ENCODE results near the gene ARHGAP10. TPM values are rescaled to one million over a fixed set of nuclear protein-coding genes. Genes with fewer than 3 reads are reported as not detected.

ARHGAP10 gene
- total RNA-seq, 1 experiment from 2014 or later, result 6.1 TPM

DNA sequence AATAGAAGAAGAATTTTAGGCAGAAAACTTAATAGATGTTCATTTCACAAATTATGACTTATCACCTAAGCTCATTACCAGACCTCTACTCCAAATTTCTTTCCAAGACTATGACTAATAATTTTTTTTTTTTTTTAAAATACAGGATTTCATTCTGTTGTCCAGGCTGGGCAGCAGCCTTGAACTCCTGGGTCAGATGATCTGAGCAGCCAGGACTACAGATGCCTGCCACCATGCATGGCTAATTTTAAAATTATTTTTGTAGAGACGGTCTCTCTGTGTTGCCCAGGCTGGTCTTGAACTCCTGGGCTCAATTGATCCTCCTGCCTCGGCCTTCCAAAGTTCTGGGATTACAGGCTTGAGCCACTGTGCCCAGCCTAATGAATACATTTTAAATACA is 119.2 kb downstream of the ARHGAP10 start:
- Mint-ChIP-seq H3K27ac (ENCODE audit: unreplicated experiment) (no peak overlapping the region), H3K27me3 (ENCODE audit: unreplicated experiment) (no peaks in the 10 kb centered on the region), H3K4me3 (ENCODE audit: low read depth, unreplicated experiment) (no peak overlapping the region), H3K9me3 (ENCODE audit: low read depth, unreplicated experiment) (no peaks in the 10 kb centered on the region), H3K36me3 (ENCODE audit: insufficient read depth, unreplicated experiment) (no peaks in the 10 kb centered on the region), H3K4me1 (ENCODE audit: low read depth, unreplicated experiment) (no peaks in the 10 kb centered on the region)
- CTCF ChIA-PET, result interaction anchor here (1.0 kb wide), 1 partner anchor 23 kb away, joined by 3 read pairs; no protein-coding TSS in a partner anchor
- no peak for DNase-seq
- TF ChIP-seq, protein P1, sequence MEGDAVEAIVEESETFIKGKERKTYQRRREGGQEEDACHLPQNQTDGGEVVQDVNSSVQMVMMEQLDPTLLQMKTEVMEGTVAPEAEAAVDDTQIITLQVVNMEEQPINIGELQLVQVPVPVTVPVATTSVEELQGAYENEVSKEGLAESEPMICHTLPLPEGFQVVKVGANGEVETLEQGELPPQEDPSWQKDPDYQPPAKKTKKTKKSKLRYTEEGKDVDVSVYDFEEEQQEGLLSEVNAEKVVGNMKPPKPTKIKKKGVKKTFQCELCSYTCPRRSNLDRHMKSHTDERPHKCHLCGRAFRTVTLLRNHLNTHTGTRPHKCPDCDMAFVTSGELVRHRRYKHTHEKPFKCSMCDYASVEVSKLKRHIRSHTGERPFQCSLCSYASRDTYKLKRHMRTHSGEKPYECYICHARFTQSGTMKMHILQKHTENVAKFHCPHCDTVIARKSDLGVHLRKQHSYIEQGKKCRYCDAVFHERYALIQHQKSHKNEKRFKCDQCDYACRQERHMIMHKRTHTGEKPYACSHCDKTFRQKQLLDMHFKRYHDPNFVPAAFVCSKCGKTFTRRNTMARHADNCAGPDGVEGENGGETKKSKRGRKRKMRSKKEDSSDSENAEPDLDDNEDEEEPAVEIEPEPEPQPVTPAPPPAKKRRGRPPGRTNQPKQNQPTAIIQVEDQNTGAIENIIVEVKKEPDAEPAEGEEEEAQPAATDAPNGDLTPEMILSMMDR (IDR thresholded peaks at IDR 0.05; ENCODE audit: unreplicated experiment), result no peak
- intact Hi-C loops (cut with micrococcal nuclease; ENCODE audit: unreplicated experiment), result no loop called here
- no TSS peak for BruUV-seq (replicated peaks)

DNA sequence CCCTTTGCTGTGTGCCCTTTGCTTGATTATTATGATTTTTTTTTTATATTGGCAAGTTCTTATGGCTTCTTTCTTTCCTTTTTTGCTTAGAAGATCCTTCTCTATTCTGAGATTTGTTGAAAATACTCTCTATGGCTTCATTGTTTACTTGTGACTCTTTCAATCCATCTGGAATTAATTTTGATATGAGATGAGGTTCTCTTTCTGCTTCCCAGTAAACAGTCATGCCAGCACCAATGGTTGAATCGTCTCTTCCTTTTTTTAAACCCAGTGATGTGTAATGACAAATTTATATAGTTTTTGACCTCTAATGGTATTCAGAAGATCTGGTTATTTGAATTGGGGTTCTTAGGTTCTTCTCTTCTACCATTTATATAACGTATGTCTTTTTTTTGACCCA is 121.8 kb downstream of the ARHGAP10 start:
- Mint-ChIP-seq H3K4me3 (ENCODE audit: low read depth, unreplicated experiment) (no peak overlapping the region), H3K27me3 (ENCODE audit: unreplicated experiment) (no peaks in the 10 kb centered on the region), H3K9me3 (ENCODE audit: low read depth, unreplicated experiment) (no peaks in the 10 kb centered on the region), H3K4me1 (ENCODE audit: low read depth, unreplicated experiment) (no peaks in the 10 kb centered on the region), H3K27ac (ENCODE audit: unreplicated experiment) (no peak overlapping the region), H3K36me3 (ENCODE audit: insufficient read depth, unreplicated experiment) (no peaks in the 10 kb centered on the region)
- TF ChIP-seq, protein P1 (IDR thresholded peaks at IDR 0.05; ENCODE audit: unreplicated experiment), result no peak
- no peak for DNase-seq
- CTCF ChIA-PET, result no interaction called here
- BruUV-seq (replicated peaks), result no TSS peak
- intact Hi-C loops (cut with micrococcal nuclease; ENCODE audit: unreplicated experiment), result no loop called here

DNA sequence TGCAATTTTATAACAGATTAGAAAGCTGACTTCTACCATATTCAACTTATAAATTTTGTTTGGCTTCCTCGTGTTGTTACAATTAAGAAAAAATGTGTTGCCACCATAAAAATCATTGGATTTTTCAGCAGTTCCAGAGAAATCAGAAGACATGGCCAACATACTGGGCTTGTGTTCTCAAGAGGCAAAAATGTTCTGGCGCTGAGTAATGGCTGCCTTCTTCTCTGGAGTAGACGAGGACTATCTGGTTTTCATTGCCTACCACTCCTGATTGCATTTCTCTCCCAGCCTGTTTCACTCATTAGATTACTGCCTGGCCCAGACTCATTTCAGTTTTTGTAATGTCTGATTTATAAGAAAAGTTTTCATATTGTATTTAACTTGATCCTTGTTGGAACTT is 122.3 kb downstream of the ARHGAP10 start:
- H3K4me1 Mint-ChIP-seq (ENCODE audit: low read depth, unreplicated experiment), result no peaks in the 10 kb centered on the region
- no peak overlapping the region for H3K27ac Mint-ChIP-seq (ENCODE audit: unreplicated experiment)
- H3K4me3 Mint-ChIP-seq (ENCODE audit: low read depth, unreplicated experiment), result no peak overlapping the region
- no TSS peak for BruUV-seq (replicated peaks)
- CTCF ChIA-PET, result no interaction called here
- TF ChIP-seq, protein P1 (IDR thresholded peaks at IDR 0.05; ENCODE audit: unreplicated experiment), result no peak
- DNase-seq, result no peak
- H3K9me3 Mint-ChIP-seq (ENCODE audit: low read depth, unreplicated experiment), result no peaks in the 10 kb centered on the region
- intact Hi-C loops (cut with micrococcal nuclease; ENCODE audit: unreplicated experiment), result no loop called here
- H3K27me3 Mint-ChIP-seq (ENCODE audit: unreplicated experiment), result no peaks in the 10 kb centered on the region
- no peaks in the 10 kb centered on the region for H3K36me3 Mint-ChIP-seq (ENCODE audit: insufficient read depth, unreplicated experiment)

DNA sequence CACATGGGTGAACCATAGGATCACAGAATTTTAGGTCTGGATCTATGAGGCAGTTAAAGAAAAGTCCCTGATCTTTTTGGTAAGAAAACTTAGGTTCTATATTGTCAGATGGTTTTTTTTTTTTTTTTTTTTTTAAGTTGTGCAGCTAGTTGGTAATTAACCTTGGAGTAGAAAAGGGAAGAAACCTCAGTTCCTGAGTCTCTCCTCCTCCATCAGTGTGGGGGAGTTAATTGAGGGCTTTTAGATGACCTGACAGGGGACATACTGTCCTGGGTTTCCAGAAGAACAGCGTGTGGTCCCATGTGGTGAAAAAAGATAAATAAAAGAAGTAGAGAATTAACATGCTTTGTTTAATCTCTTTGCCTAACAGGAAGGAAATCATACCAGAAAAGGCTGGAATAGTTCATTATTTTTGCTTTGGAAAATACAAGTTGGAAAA is 123.7 kb downstream of the ARHGAP10 start:
- CTCF ChIA-PET, result no interaction called here
- no TSS peak for BruUV-seq (replicated peaks)
- Mint-ChIP-seq H3K4me1 (ENCODE audit: low read depth, unreplicated experiment) (no peaks in the 10 kb centered on the region), H3K36me3 (ENCODE audit: insufficient read depth, unreplicated experiment) (no peaks in the 10 kb centered on the region), H3K9me3 (ENCODE audit: low read depth, unreplicated experiment) (no peaks in the 10 kb centered on the region), H3K27ac (ENCODE audit: unreplicated experiment) (no peak overlapping the region), H3K27me3 (ENCODE audit: unreplicated experiment) (no peaks in the 10 kb centered on the region), H3K4me3 (ENCODE audit: low read depth, unreplicated experiment) (no peak overlapping the region)
- no peak for DNase-seq
- intact Hi-C loops (cut with micrococcal nuclease; ENCODE audit: unreplicated experiment), result no loop called here
- TF ChIP-seq, protein P1 (IDR thresholded peaks at IDR 0.05; ENCODE audit: unreplicated experiment), result no peak

Data from Calu3 (cell line).